Activated CD4-positive, alpha-beta T cell treated with anti-CD3 and anti-CD28 coated beads for 1 hour (primary cell): ENCODE results near the gene NFIX.

Source experiments
- DNase-seq: peaks from one replicate; pipeline ENCODE4 v3.0.0-alpha.2; 2020

NFIX gene

DNA sequence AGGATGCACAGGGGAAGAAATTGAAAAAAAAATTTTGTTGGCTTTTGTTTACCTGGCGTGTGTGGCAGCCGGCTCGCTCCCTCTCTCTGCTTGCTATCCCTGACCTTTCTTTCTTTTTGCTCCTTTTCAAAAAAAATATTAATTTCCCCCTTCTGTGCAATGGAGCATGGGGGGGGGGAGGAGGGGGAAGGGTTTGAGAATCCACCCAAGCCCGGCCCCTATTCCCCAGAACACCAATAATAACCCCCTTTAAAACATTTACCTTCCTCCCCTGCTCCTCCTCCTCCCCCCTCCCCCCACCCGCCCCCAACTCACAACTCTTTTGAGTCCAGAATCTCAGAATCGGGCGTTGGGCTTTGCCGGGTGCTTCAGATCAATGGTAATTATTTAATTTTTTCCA is 28.4 kb downstream of the NFIX start:
- DNase-seq, result no peak

DNA sequence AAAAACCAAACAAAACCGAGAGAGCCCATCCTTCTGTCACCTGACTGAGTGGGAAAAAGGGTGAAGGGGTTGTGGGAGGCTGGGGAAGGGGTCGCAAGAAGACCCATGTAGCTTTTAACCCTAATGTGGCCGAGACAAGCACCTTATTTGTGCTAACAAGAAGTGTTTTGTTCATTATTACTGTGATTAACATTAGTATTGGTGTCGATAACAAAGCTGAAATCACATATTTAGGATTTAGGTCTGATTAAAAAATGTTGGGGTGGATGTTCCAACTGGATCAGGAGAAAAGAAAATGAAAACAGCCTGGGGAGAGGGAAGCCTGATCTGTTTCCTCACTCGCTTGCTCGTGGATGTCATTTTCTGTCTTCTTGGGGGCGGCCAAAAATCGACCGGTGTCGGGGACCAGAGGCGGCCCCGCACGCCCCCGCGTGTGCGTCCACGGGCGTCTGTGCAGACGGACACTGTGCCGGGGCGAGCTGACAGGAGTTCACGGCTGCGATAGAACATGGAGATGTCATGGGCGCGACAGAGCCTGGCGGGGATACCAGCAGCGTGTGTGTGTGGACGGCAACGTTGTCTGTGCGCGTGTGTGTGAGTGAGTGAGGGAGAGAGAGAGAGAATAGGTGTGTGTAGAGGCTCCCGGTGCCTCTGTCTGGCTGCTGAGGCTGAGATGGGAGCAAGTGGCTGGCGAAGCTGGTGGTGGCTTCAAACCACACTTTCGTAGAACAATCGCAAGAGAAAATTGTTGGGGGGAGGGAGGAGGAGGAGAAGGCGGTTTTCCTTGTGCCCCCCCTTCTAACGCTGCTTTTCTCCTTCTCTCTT is 29.1 kb downstream of the NFIX start:
- DNase-seq, result no peak

DNA sequence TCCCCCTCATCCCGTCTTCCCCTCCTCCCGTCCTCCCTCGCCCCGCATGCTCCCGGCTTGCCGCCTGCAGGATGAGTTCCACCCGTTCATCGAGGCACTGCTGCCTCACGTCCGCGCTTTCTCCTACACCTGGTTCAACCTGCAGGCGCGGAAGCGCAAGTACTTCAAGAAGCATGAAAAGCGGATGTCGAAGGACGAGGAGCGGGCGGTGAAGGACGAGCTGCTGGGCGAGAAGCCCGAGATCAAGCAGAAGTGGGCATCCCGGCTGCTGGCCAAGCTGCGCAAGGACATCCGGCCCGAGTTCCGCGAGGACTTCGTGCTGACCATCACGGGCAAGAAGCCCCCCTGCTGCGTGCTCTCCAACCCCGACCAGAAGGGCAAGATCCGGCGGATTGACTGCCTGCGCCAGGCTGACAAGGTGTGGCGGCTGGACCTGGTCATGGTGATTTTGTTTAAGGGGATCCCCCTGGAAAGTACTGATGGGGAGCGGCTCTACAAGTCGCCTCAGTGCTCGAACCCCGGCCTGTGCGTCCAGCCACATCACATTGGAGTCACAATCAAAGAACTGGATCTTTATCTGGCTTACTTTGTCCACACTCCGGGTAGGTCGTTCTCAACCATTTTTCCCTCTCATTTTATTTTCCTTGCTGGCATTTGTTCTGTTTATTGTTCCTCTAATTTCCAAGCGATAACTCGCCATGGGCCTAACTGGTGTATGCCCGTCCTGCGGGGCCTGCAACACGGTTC is 29.8 kb downstream of the NFIX start:
- DNase-seq, result no peak

DNA sequence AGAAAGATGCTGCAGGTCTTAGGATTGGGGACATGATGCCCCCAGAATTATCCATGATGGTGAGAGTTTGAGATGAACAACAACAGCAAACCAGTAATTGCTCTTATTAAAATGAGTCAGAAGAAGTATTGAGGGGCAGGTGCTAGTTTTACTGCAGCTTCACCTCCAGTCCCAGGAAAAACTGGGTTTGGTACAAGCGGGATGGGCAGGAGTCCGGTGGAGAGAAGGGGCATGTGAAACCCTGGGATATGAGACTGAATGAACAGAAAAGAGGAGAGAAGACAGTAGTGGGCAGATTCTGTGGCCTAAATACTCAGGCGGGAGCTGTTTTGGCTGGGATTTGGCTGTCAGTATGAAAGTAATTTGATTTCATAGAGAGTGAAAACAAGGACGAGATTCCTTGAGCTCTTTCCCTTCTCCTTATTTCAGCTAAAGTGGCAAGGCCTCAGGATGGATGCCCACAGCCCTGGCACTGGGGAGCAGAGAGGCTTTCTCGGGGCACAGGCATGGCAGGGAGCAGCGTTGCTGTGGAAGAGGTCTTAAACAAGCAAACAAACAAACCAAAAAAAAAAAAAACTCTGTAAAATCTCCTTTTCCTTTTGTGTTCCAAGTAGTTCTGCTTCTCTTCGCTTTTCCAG is 30.7 kb downstream of the NFIX start:
- no peak for DNase-seq

DNA sequence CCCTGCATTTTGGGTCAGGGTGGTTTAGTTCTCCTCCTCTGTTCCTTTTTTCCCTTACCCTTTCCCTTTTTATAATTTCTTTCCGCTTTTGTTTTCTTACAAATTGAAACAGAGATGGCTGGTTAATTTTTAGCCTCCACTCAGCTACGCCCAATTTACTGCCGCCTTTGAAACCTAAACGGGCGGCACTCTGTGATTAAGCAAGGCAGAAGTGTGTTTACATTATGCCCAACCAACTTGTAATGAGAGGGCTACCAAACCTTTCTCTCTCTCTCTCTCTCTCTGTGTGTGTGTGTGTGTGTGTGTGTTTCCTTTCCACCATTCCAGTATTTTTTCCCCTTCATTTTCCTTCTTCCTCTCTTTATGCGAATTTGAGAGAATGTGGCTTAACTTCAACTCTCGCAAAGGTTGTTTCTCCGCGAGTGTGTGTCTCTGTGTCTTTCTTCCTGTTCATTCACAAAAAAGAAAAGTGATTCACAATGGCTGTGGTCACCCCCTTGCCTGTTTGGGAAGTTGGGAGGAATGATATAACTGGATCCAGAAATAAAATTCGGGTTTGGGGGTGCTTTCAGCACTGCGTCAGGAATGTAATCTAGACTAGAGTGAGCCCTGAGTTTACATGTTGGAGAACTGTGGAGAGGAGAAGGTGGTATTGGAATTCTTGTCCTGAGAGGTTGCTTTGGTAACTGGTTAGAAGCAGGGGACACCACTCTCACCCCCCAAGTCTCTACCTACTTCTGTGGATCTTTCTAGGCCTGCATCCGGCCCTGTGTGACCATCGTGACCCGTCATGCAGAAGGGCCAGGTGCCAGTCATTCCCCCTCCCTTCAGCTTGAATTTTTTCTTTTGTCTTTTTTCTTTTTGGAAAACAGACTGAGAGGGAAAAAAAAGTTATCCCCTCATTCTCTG is 31.4 kb downstream of the NFIX start:
- DNase-seq, result no peak

DNA sequence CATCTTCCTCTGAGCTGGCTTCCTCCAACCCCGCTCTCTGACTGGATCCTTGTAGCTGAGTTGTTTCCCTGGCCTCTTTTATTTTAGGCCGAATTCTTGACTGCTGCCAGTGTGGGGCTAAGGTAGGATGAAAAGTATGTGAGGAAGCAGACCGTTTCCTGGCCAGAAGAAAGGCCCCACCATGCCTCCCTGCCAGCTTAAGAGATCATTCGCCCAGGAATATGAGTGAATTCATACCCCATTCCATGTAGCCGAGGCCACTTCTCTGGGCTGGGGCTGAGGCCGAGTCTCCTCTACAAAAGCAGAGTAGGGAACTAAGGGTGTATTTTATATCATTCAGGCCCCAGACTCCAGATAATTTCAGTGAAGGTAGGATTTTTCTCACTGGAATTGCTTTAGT is 32.3 kb downstream of the NFIX start:
- no peak for DNase-seq

DNA sequence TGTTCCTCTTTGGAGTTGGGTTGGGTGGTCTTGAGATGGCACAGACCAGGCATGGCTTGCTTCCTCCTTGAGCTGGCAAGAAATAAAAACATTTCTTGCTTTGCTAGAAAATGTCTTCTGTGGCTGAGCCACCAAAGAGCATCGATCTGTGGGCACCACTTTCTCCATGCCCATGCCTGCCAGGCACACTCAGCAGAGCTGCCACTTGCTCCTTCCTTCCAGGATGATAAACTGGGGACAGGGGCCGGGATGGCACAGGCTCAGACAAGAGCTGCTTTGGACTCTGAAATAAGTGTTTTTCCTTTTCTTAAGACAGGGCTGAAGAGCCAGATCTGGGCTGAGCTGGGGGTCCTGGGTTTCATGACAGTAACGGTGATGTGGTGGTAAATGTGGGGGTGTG is 32.8 kb downstream of the NFIX start:
- no peak for DNase-seq

DNA sequence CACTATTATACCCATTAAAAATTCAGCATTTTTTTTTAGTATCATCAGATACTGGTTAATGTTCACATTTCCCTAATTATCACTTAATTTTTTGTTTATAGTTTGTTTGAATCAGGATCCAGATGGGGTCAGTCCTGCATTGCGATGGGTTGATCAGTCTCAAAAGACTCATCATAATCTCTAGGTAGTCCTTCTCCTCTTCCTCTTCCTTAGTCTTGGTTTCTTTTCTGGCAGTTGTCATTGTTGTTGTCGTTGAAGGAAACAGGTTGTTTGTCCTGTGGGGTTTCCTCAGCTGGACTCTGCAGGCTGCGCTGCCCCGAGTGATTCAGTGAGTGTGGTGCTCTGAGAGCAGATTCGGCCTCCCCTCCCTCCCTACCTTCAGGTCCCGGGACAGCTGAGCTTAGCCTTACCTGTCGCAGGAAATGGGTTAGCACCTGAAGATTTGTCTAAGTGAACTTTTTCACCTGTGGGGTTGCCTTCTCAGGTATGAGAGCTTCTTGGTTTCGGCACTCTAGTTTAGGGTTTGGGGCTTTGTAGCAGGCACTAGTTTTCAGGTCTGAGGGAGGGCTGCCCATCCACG is 34.1 kb downstream of the NFIX start:
- no peak for DNase-seq

DNA sequence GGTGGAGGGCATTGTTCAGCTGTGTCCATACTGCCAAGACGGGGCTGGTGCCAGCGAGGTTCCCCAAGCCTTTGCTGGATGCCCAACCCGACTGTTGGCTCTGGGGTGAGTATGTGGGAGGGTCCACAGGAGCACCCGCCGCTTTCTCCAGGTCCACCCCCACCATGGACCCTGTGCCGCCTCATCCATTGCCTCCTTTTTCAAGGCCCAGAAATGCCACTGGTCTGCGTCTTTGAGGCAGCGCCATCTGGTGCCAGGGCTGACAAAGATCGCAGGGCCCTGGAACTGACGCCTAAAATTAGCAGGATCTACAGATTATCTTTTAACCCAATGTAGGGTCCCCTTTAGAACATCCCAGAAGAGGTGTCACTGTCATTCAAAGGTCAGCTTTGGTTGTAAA is 34.6 kb downstream of the NFIX start:
- no peak for DNase-seq

DNA sequence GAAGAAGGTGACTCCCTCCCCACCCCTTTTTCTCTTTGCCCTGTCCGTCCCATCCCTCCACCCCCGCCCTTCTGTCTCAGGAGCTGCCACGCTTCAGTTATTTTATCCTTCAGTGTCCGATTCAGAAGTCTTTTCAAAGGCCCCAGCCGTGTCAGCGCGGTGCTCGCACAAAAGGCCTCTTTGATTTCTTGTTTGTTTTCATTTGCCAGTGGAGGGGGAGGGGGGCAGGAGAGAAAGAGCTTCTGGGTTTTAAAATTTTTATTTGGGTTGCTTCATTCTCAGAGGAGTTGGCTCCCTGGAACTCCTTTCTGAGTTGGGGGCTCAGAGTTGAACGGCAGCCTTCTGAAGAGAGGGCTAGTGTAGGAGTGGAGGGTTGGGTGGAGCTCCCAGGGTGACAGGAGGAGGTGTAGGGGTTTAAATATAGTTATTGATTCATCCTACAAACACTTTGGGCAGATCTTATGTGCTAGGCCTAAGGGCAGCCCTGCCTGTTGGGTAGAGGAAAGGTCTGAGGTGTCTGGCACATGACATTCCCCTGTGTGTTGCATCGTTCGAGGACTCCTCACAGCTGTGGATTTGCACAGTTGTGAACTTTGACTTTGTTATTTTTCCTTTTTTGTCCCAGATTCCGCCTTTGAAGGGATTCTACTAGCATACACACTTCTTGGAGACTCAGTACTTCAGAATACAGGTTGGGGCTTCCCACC is 36.8 kb downstream of the NFIX start:
- DNase-seq, result no peak

DNA sequence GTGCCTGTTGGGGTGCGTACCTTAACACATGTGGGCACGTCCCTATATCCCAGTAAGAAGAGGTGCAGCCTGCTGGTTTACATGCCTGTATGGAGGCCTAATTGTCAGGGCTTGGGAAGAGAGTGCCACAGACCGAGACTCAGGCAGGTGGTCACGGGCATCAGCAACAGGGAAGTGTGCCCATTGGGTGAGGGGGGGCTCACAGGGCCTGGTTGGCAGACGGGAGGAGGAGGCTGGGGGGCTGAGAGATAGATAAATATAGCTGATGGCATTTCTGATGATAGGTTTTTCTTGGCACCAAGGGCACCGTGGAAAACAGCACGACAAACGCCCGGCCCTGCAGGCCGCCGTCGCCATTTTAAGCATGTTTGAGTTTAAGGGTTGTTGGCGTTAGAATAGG is 37.6 kb downstream of the NFIX start:
- no peak for DNase-seq

DNA sequence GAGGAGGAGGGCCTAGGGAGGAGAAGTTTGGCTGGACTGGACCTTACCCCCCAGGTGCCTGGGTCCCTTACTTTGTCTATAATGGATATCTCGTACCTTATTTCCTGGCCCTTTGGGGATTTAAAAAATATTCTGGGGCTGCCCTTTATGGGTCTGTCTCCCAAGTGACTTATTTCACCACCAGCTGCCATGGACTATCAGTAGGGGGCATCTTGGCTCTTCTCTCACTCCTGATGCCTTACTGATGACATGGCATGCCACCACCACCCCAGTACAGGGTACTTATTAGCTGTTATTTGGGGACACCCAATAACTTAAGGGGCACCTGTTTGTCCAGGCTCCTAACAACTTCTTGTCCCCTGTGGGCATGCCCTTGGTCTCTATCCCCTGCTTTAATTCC is 38.0 kb downstream of the NFIX start:
- DNase-seq, result no peak

DNA sequence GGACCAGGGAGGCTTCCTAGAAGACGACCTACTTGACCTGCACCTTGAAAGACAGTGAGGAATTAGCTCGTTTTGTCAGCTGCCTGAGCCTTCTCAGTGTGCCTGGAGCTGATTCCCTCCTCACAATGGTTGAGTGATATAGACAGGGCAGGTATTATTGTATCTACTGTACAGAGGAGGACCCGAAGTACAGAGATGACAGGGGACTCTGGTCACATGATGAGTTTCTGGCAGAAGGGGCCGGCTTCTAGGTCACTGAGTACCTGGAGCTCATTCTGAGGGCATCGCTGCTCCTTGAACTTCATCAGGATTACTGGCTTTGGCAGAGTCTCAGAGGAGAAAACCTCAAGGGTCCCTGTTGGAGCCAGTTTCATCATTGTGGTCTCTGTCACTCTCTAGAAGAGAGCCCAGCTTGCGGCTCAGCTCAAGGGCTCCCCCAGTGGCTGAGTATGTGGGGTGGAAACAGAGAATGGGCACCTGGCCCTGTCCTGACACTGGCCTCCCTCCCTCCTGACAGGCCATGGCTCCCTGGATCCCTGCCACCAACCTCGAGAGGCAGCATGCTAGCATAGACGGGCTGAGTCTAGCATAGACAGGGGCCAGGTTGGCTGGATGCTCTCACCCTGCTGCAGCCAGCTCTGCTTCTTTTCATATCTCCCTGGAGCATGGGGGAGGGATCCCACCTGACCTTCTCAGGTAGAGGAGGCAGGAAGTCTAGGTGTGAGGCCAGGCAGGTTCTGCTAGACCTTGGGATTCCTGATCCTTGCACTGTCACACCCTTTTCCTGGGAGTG is 38.7 kb downstream of the NFIX start:
- DNase-seq, result no peak

DNA sequence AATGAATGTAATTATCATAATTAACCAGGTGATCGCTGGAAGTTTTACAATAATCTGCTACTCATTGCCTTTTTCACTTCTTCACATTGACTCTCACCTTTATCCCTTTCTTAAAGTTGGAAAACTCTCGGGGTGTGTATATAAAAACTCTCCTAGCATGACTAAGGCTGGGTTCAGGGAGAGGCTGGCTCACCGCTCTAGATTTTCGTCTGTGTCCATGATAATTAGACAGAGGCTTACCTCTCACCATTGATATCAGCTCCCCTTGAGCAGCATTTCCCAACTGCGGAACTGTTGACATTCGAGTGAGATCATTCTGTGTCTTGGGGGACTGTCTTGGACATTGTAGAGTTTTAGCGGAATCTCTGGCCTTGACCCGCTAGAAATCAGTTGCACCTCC is 39.4 kb downstream of the NFIX start:
- DNase-seq, result no peak

DNA sequence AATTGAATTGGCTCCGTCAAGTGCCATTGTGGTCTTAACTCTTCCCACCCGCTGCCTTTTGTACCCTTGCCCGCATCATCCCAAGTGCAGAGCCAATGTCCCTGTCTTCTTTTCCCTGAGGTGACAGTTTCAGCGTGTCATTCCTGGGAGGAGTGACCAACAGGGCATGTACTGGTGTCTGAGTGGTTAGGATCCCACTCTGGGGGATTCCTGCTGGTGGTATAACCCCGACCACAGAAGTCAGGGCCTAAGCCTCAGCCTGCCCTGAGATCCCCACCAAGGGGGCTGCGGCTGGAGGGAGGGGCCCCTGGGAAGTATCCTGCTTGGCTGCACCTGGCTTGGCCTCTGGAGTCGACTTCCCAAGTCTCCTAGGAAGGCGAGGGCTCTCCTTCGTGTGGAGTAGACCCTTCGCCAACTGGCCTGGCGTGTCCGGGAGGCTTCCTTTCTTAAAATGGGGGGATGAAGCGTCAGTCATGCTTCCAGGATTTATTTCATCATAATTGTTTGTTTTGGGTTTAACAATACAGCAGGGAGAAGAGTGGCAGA is 40.6 kb downstream of the NFIX start:
- DNase-seq, result no peak

DNA sequence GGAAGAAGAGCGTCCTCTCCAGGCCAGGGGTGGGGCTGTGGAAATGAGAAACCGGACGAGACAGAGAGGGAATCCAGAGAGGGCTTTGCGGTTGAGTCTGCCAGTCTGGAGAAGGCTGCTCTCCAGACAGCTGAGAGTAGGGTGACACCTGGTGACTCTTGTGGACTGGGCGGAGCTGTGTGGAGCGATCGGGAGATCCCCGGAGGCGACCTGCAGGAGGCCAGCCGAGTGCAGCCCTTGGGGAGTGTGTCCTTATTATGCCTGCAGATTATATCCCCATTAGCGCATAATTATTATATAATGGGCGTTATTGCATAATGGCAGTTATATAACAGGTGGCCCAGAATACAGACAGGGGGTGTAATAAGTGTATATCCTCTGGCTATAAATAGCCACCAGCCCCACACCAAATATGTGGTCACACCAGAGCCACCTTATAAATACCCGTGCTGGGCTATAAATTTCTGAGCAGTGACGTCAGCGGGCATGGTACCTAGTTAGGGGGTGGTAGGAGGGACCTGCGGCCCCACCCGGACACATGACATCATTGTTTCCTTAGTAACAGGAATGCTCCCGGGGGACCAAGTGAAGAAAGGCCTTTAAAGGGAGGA is 41.2 kb downstream of the NFIX start:
- DNase-seq, result no peak

DNA sequence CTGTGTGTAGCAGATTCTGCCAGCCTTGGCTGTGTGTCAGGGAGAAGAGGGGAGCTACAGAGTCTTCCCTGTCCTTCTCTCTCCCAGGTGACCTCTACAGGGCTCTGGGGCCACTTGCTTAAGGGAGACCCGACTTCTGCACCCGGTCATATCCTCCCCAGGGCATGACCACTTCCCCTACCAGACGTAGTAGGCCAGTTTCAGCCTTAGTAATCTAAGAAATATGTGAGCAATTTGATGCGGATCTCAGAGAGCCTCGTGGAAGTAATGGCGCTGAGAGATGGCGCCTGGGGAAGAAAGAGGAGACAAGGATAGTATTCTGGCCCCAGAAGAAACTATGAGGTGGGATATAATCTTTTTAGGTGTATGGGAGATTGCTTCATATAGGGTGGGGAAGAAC is 41.9 kb downstream of the NFIX start:
- DNase-seq, result no peak

DNA sequence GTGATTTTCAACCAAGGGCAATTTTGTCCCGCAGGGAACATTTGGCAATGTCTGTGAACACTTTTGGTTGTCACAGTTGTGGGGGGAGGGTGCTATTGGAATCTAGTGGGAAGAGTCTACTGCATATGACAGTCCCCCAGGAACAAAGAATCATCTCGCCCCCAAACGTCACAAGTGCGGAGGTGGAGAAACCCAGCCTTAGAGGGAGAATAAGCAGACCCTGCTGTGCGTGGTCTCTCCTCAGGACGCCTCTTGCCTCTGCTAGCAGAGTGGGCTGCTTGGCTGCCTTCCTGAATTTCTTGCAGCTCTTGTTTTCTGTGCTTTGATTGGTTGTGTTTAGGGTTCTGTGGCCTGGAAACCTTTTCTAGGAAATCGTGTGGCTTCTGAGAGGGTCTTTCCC is 42.5 kb downstream of the NFIX start:
- DNase-seq, result no peak

DNA sequence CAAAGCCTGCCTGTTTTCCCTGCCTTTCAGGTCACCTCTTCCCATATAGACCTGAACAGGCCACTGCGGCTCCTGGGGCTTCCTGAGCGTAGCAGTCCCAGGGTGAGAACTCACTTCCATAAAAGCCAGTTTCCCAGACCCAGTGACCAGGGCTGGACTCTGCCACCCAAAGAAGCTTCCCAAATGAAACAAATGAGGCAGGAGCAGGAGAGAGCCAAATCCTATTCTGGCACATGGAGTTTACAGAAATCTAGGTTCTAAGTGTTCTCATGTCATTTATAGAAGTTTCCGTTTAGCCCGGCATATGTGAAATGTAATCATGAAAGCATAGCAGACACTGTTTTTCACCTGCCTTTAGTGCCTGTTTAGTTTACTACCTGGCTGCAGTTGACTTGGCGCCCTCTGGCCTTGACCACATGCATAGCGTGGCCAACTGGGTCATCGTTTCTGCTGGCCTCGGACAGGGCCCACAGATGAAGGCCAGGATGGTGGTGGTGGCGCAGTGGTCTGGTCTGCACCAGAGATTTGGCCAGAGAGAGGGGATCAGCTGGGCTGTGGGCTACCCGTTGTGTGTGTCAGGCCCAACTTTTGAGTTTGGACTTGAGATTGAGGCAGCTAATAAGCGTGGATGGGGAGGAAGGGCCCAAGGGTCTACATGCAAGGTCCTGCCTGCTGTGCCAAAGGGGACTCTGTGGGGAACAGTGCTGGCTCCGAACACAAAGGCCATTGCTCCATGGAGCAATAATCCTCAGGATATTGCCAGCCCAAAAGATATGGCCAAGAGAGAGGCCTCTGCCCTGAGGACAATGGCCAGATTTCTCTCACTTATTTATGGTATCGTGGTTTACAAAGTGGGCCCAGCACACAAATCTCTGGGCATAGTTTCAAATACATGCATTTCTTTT is 43.3 kb downstream of the NFIX start:
- DNase-seq, result no peak
